Measurements from ENCODE around the gene ZC3H18.

The ZC3H18 gene

DNA sequence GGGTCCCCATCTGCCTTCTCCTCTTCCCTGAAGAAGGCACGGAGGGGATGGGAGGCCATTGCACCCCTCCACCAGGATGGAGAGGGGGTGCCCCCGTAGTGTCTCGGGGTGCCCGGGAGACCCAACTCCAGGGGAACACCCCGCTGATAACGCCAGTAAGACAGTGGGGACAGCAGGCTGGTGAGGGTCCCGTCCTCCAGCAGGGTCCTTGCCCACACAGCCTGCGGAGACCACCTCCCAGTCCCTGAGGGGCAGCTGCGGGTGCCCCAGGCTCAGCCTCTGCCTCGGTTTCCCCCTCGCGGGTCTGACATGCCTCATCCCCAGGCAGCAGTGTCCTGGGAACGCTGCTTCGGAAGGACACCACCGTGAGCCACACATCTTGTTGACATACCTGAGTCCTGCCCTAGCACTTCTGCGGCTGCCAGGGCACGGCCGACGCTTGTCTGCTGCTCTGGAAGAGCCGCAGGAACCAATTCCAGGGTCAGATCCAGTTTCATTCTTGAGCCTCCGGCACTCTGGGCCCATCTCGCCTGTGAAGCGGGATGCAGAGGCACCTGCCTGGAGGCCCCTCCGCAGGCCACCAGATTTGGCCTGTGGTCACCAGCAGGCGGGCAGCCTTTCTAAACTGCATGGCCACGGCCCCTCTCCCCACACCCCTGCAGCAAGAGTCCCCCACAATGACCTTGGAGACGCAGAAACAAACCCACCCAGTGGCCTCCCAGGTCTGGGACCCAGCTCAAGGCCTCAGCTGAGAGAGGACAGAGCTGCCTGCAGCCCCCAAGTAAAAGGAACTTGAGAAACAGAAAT lies 39.9 kb upstream of the ZC3H18 start:
- Mint-ChIP-seq H3K4me1 (peaks cover 23% of the 10 kb centered on the region), H3K9me3 (no peaks in the 10 kb centered on the region), H3K27ac (no peak overlapping the region), H3K27me3 (no peaks in the 10 kb centered on the region), H3K4me3 (no peak overlapping the region), H3K36me3 (peaks cover 2% of the 10 kb centered on the region)
- no peak for ATAC-seq

DNA sequence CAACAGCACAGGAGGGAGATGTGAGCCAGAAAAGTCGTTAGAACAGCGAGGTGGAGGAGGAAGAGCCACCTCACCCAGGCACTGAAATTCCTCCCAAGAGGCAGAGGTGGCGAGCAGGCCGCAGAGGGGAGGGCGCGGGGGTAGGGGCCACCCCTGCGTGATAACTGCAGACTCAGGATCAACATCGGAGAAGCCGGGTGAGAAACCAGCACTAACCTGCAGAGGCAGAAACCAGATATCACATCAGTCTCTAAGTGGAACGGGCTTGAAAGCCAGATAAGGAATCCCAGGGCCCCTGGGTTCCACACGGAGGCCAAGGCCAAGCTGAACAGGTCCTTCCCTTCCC lies 39.4 kb upstream of the ZC3H18 start:
- Mint-ChIP-seq H3K36me3 (peaks cover 7% of the 10 kb centered on the region), H3K27ac (no peak overlapping the region), H3K4me1 (peaks cover 23% of the 10 kb centered on the region), H3K27me3 (no peaks in the 10 kb centered on the region), H3K4me3 (no peak overlapping the region), H3K9me3 (no peaks in the 10 kb centered on the region)
- ATAC-seq, result no peak

DNA sequence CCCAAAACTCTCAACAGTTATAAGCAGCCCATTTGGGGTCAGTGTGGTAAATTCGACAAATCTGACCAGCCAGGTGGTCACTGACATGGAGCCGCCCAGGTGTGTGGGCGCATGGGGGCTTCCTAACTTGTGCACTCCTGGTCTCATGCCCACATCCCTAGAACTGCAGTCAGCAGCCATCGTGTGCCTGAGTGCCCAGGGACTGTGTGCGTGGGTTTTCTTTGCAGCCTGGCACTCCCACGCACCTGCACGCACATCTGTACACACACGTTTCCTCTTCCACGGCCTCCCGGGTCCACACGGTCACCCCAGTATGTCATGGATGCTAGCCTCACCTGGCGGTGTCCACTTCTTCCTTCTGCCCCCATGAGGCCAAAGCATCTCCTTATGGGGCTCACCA lies 38.9 kb upstream of the ZC3H18 start:
- Mint-ChIP-seq H3K27ac (no peak overlapping the region), H3K36me3 (peaks cover 10% of the 10 kb centered on the region), H3K4me3 (no peak overlapping the region)

DNA sequence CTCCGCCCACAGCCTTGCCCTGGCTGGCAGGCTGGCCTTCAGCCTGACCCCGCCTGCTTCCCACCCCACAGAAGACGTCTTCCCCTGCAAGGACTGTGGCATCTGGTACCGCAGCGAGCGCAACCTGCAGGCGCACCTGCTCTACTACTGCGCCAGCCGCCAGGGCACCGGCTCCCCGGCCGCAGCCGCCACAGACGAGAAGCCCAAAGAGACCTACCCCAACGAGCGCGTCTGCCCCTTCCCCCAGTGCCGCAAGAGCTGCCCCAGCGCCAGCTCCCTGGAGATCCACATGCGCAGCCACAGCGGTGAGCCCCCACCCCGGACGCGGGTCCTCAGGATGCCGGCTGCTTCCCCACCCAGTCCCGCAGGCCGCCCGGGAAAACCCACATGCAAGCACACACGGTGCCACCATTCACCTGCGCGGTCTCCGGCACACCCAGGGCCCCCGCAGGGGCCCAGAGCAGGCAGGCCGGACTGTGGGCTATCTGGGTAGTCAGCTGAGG lies 38.2 kb upstream of the ZC3H18 start:
- Mint-ChIP-seq H3K4me3 (no peak overlapping the region), H3K27ac (no peak overlapping the region), H3K27me3 (no peaks in the 10 kb centered on the region), H3K4me1 (peaks cover 21% of the 10 kb centered on the region), H3K9me3 (no peaks in the 10 kb centered on the region), H3K36me3 (peaks cover 10% of the 10 kb centered on the region)
- ATAC-seq, result no peak

More for the DNA sequence above, 38.9 kb upstream of the ZC3H18 start:
- Mint-ChIP-seq H3K9me3 (no peaks in the 10 kb centered on the region), H3K4me1 (peaks cover 22% of the 10 kb centered on the region), H3K27me3 (no peaks in the 10 kb centered on the region)
- no peak for ATAC-seq

DNA sequence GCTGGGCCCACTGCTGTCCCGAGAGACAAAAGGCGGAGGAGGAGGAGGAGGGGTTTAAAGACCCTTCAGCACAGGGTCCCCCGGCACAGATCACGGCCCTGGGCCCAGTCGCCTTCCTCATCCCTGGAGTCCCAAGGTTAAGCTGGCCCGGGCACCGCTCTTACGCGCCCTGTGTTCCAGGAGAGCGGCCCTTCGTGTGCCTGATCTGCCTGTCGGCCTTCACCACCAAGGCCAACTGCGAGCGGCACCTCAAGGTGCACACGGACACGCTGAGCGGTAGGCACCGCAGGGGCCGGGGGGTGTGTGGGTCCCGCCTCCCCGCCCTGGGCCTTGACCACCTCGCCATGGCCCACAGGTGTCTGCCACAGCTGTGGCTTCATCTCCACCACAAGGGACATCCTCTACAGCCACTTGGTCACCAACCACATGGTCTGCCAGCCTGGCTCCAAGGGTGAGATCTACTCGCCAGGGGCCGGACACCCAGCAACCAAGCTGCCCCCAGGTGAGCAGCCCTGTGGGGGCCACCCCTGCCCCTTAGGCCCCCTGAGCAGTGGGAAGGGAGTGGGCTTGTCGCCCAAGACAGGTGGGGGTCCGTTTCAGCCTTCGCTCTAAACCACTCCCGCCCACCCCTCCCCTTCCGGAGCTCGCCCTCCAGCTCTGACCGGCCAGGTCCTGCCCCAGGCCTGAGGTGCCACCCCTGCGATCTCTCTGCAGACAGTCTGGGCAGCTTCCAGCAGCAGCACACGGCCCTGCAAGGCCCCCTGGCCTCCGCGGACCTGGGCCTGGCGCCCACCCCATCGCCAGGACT lies 37.6 kb upstream of the ZC3H18 start:
- Mint-ChIP-seq H3K36me3 (peaks cover 10% of the 10 kb centered on the region), H3K27ac (no peak overlapping the region), H3K27me3 (no peaks in the 10 kb centered on the region), H3K4me1 (peaks cover 24% of the 10 kb centered on the region), H3K4me3 (no peak overlapping the region), H3K9me3 (no peaks in the 10 kb centered on the region)
- no peak for ATAC-seq

DNA sequence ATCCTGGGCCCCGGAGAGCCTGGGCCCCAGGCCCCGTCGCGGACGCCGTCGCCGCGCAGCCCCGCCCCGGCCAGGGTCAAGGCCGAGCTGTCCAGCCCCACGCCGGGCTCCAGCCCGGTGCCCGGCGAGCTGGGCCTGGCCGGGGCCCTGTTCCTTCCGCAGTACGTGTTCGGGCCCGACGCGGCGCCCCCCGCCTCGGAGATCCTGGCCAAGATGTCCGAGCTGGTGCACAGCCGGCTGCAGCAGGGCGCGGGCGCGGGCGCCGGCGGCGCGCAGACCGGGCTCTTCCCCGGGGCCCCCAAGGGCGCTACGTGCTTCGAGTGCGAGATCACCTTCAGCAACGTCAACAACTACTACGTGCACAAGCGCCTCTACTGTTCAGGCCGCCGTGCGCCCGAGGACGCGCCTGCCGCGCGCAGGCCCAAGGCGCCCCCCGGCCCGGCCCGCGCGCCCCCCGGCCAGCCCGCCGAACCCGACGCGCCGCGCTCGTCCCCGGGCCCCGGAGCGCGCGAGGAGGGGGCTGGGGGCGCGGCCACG lies 36.8 kb upstream of the ZC3H18 start:
- ATAC-seq, result peak; percentile 46
- H3K9me3 Mint-ChIP-seq, result no peaks in the 10 kb centered on the region
- H3K4me3 Mint-ChIP-seq, result no peak overlapping the region
- peaks cover 10% of the 10 kb centered on the region for H3K36me3 Mint-ChIP-seq
- H3K4me1 Mint-ChIP-seq, result peaks cover 31% of the 10 kb centered on the region
- H3K27ac Mint-ChIP-seq, result no peak overlapping the region
- H3K27me3 Mint-ChIP-seq, result peaks cover 3% of the 10 kb centered on the region

DNA sequence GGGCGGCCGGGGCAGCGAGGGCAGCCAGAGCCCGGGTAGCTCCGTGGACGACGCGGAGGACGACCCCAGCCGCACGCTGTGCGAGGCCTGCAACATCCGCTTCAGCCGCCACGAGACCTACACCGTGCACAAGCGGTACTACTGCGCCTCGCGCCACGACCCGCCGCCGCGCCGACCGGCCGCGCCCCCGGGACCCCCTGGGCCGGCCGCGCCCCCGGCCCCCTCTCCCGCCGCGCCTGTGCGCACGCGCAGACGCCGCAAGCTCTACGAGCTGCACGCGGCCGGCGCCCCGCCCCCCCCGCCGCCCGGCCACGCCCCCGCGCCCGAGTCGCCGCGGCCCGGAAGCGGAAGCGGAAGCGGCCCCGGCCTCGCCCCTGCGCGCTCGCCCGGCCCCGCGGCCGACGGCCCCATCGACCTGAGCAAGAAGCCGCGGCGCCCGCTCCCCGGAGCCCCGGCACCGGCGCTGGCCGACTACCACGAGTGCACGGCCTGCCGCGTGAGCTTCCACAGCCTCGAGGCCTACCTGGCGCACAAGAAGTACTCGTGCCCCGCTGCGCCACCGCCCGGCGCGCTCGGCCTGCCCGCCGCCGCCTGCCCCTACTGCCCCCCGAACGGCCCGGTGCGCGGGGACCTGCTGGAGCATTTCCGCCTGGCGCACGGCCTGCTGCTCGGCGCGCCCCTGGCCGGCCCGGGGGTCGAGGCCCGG lies 36.1 kb upstream of the ZC3H18 start:
- peaks cover 35% of the 10 kb centered on the region for H3K4me1 Mint-ChIP-seq
- H3K27me3 Mint-ChIP-seq, result peaks cover 9% of the 10 kb centered on the region
- peaks cover 10% of the 10 kb centered on the region for H3K36me3 Mint-ChIP-seq
- no peaks in the 10 kb centered on the region for H3K9me3 Mint-ChIP-seq
- peak; percentile 76 for ATAC-seq
- H3K4me3 Mint-ChIP-seq, result peak overlapping the region; percentile 59
- H3K27ac Mint-ChIP-seq, result peak overlapping the region; percentile 66

DNA sequence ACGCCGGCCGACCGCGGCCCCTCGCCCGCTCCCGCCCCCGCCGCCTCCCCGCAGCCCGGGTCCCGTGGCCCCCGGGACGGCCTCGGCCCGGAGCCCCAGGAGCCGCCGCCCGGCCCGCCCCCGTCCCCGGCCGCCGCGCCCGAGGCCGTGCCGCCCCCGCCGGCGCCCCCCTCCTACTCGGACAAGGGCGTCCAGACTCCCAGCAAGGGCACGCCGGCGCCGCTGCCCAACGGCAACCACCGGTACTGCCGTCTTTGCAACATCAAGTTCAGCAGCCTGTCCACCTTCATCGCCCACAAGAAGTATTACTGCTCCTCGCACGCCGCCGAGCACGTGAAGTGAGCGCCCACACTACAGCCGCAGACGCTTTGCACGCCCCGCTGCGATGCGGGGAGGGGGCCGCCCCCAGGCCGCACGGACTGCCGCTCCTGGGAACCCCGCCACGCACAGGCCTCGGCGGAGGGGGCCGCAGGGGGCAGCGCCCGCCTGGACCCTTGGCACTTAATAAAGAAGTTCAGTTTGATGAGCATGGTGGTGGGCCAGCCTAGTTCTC lies 35.5 kb upstream of the ZC3H18 start:
- Mint-ChIP-seq H3K9me3 (no peaks in the 10 kb centered on the region), H3K4me3 (peak overlapping the region; percentile 85), H3K27me3 (peaks cover 15% of the 10 kb centered on the region), H3K4me1 (peaks cover 35% of the 10 kb centered on the region), H3K36me3 (peaks cover 10% of the 10 kb centered on the region), H3K27ac (peak overlapping the region; percentile 66)
- peak; percentile 16 for ATAC-seq

DNA sequence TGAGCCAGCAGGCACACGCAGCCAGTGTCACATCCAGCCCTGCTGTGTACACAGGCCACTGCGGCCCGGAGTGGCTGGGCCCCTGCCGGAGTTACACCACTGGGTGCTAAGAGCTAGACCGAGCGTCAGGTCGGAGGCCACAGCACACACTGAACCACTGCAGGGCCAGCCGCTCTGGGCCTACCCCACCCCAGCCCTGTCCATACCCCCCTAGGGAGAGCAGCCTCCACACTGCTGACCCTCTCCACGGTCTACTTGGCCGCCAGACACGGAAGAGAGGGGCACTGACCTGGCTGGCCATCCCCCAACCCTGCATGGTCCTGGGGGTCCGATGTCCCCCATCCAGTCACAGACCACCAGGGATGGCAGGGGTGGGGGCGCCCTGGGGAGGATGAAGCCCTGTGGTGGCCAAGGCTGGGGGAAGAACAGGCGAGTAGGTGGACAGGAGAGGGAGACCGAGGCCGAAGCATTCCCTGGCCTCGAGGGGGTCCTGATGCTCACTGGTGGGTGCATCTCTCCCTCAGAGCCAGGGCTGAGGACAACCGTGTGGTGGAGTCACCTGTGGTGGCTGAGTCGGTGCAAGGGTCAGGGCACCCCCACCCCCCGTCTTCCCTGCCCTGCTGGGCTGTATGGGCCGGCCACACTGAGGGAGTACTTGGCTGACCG lies 34.9 kb upstream of the ZC3H18 start:
- Mint-ChIP-seq H3K27ac (peak overlapping the region; percentile 66), H3K27me3 (peaks cover 21% of the 10 kb centered on the region)

DNA sequence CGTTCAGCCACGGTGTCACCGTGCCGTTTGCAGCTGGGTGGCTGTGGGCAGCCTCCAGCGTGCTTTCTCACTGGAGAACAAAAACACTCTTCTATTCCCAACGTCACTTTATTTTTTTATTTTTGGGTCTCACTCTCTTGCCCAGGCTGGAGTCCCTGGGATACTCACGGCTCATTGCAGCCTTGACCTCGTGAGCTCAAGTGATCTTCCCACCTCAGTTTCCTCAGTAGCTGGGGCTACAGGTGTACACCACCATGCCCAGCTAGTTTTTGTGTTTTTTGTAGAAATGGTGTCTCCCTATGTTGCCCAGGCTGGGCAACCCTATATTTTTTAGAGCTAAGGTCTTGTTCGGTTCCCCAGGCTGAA lies 34.4 kb upstream of the ZC3H18 start:
- ATAC-seq, result no peak
- Mint-ChIP-seq H3K9me3 (no peaks in the 10 kb centered on the region), H3K4me1 (peaks cover 35% of the 10 kb centered on the region), H3K4me3 (peak overlapping the region; percentile 85), H3K27ac (peak overlapping the region; percentile 66), H3K36me3 (peaks cover 10% of the 10 kb centered on the region), H3K27me3 (peaks cover 26% of the 10 kb centered on the region)

More for the DNA sequence above, 34.9 kb upstream of the ZC3H18 start:
- peaks cover 35% of the 10 kb centered on the region for H3K4me1 Mint-ChIP-seq
- no peak for ATAC-seq
- peaks cover 10% of the 10 kb centered on the region for H3K36me3 Mint-ChIP-seq
- peak overlapping the region; percentile 85 for H3K4me3 Mint-ChIP-seq
- no peaks in the 10 kb centered on the region for H3K9me3 Mint-ChIP-seq

DNA sequence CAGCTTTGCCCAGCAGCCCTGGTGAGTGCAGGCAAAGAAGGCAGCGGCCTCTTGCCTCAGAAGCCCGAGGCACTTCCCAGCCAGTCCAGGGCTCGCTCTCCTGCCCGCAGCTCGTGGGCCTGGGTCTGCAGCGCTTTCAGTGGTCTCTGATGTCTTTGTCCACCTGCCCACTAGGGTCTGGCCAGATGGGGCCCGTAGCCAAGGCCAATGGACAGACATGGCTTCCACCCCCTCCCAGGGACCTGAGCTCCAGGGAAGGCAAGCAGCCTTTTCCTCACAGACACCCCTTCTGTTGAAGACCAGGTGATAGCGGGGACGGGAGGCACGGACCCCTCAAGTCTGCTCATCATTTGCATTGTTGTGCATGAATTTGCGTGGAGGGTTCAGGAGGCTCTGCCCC lies 33.7 kb upstream of the ZC3H18 start:
- Mint-ChIP-seq H3K27ac (no peak overlapping the region), H3K4me3 (no peak overlapping the region), H3K27me3 (peaks cover 32% of the 10 kb centered on the region), H3K4me1 (peaks cover 33% of the 10 kb centered on the region), H3K9me3 (no peaks in the 10 kb centered on the region), H3K36me3 (peaks cover 10% of the 10 kb centered on the region)
- ATAC-seq, result no peak

DNA sequence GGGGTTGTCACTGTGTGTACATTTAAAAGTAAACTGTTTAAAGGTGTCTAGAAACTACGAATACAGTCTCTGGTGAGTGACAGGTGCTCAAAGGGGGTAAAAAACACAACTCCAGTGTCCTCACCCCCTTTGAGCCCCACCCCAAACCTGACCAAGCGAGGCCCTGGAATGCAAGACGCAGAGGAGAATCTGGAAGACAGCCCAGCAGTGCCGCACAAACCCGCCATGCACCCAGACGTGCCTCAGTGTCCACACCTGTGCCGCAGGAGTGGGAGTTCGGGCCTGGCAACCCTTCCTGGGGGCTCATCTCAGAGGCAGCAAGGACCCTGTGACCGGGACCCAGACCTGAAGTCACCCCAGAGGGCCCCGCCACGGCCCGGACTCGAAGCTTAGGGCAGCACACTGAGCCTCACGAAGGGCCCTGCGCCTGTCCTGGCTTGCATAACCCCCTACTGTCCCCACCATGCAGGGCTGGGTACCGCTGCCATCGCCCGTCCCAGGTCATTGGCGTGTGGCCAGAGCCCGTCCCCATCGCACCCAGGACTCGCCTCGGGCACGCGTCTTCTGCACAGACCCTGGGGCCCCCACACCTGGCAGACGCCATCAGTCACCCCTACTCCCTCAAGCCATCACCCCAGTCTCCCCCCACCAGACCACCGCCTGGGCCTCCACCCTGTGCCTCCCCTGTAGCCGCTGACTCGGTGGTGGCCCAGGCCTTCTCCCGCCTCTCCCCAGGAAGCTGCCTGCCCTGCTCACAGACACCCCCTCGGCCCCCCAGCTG lies 33.0 kb upstream of the ZC3H18 start:
- no peak for ATAC-seq

DNA sequence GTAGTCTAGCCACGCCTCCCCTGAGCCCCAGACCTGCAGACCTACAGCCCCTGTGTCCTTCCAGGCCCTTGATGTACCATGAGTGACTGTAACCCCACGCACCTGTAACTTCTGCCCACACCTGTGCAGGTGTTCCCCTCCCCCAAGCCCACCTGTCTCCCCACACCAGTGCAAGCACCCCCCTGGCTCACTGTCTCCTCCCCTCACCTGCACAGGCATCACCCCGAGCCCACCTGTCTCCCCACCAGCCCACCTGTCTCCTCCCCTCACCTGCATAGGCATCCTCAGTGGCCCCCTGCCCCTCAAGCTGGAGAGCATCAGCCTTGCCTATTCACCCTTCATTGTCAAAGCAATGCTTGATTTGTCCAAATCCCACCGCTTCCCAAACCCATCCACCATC lies 32.3 kb upstream of the ZC3H18 start:
- peaks cover 28% of the 10 kb centered on the region for H3K4me1 Mint-ChIP-seq
- H3K9me3 Mint-ChIP-seq, result peaks cover 3% of the 10 kb centered on the region
- no peak for ATAC-seq
- peaks cover 10% of the 10 kb centered on the region for H3K36me3 Mint-ChIP-seq
- peaks cover 40% of the 10 kb centered on the region for H3K27me3 Mint-ChIP-seq
- no peak overlapping the region for H3K4me3 Mint-ChIP-seq
- no peak overlapping the region for H3K27ac Mint-ChIP-seq

More for the DNA sequence above, 33.0 kb upstream of the ZC3H18 start:
- H3K9me3 Mint-ChIP-seq, result no peaks in the 10 kb centered on the region
- peaks cover 36% of the 10 kb centered on the region for H3K27me3 Mint-ChIP-seq
- no peak overlapping the region for H3K27ac Mint-ChIP-seq
- H3K36me3 Mint-ChIP-seq, result peaks cover 10% of the 10 kb centered on the region
- H3K4me3 Mint-ChIP-seq, result no peak overlapping the region
- peaks cover 28% of the 10 kb centered on the region for H3K4me1 Mint-ChIP-seq

All from stimulated activated memory B cell treated with anti-CD40 and anti-IgM and Interleukin-4, amounts not matched to agents 10 μg/mL and 1 μg/mL and 100 μg/mL, for 72 hours (primary cell).